IMR-90 (cell line): ENCODE data around the gene MIOX. TPM values are rescaled to one million over a fixed set of nuclear protein-coding genes. Genes with fewer than 3 reads are reported as not detected.

ENCODE experiments used
- ATAC-seq: fragments of 200-7000 bp; cut with Tn5 transposase; 2 replicates; pipeline ENCODE4 v1.9.1; 2020; ENCODE audit warnings: low read depth, mild to moderate bottlenecking, moderate library complexity
- BruUV-seq: library from RNA; stranded (reverse); fragments of 400-500 nt; replicated peaks from 2 replicates; lab custom pipeline; 2021; lab: Mats Ljungman, UMichigan
- CTCF ChIA-PET: fragments of 300-600 bp; formaldehyde crosslinking; extraction: SDS; loops from one replicate; lab custom pipeline; 2021; ENCODE audit warnings: antibody characterized with exemption; lab: Yijun Ruan, JAX
- POLR2A ChIA-PET: fragments of 300-600 bp; sonication (Branson Sonifier 250); formaldehyde crosslinking; loops from one replicate; lab custom pipeline; 2022; ENCODE audit warnings: antibody characterized with exemption; ENCODE audit not compliant: unreplicated experiment; lab: Charles Lee
- DNase-seq: peaks from one replicate; pipeline ENCODE4 v3.0.0; 2013
- H2AFZ ChIP-seq: replicated peaks from 2 replicates; pipeline ENCODE3; 2013; ENCODE audit warnings: low read length, mild to moderate bottlenecking; ENCODE audit not compliant: poor library complexity
- H2AK5ac ChIP-seq: 2 replicates; pipeline ENCODE4 v1.6.1; 2013; ENCODE audit warnings: low read depth, low read length, inconsistent platforms
- H2AK9ac ChIP-seq: replicated peaks from 2 replicates; pipeline ENCODE3; 2013; ENCODE audit warnings: mild to moderate bottlenecking, low read depth, low read length, moderate library complexity; ENCODE audit not compliant: poor library complexity
- H2BK120ac ChIP-seq: 2 replicates; pipeline ENCODE4 v1.6.1; 2013; ENCODE audit warnings: low read depth, low read length, inconsistent platforms
- H2BK15ac ChIP-seq: 3 replicates; pipeline ENCODE4 v1.6.1; 2013; ENCODE audit warnings: low read depth, low read length, inconsistent platforms
- H2BK20ac ChIP-seq: 2 replicates; pipeline ENCODE4 v1.6.1; 2013; ENCODE audit warnings: low read depth, mild to moderate bottlenecking, inconsistent platforms, low read length, moderate library complexity
- H2BK5ac ChIP-seq: 2 replicates; pipeline ENCODE4 v1.6.1; 2013; ENCODE audit warnings: mild to moderate bottlenecking, low read depth, low read length, inconsistent platforms; ENCODE audit not compliant: poor library complexity, severe bottlenecking
- H3K14ac ChIP-seq: replicated peaks from 2 replicates; pipeline ENCODE4 v1.6.1; 2013; ENCODE audit warnings: low read depth, low read length, inconsistent platforms
- H3K18ac ChIP-seq: 2 replicates; pipeline ENCODE4 v1.6.1; 2013; ENCODE audit warnings: low read depth, low read length, control low read depth
- H3K23ac ChIP-seq: 2 replicates; pipeline ENCODE4 v1.6.1; 2013; ENCODE audit warnings: low read depth, low read length, inconsistent platforms
- H3K27ac ChIP-seq: 2 replicates; pipeline ENCODE4 v1.5.1; 2013; ENCODE audit warnings: mild to moderate bottlenecking, control low read depth, low read length; ENCODE audit not compliant: insufficient read depth
- H3K27me3 ChIP-seq: 2 replicates; pipeline ENCODE4 v1.6.1; 2013; ENCODE audit warnings: low read length; ENCODE audit not compliant: control insufficient read depth, insufficient read depth
- H3K36me3 ChIP-seq: 2 replicates; pipeline ENCODE4 v1.6.1; 2013; ENCODE audit warnings: low read length, mixed read lengths; ENCODE audit not compliant: control insufficient read depth, insufficient read depth
- H3K4ac ChIP-seq: 2 replicates; pipeline ENCODE4 v1.6.1; 2013; ENCODE audit warnings: low read depth, low read length, inconsistent platforms
- H3K4me1 ChIP-seq: 2 replicates; pipeline ENCODE4 v1.6.1; 2013; ENCODE audit warnings: low read length, mixed read lengths; ENCODE audit not compliant: control insufficient read depth, insufficient read depth
- H3K4me2 ChIP-seq: 2 replicates; pipeline ENCODE4 v1.6.1; 2013; ENCODE audit warnings: low read depth, mild to moderate bottlenecking, control low read depth, low read length, moderate library complexity
- H3K4me3 ChIP-seq: 2 replicates; pipeline ENCODE4 v1.5.1; 2013; ENCODE audit warnings: low read depth, mild to moderate bottlenecking, control low read depth, low read length, moderate library complexity; ENCODE audit not compliant: insufficient read depth
- H3K56ac ChIP-seq: 2 replicates; pipeline ENCODE4 v1.6.1; 2013; ENCODE audit warnings: low read length, inconsistent platforms; ENCODE audit not compliant: insufficient read depth; ENCODE audit errors: extremely low read depth
- H3K79me1 ChIP-seq, 2 experiments: 2 replicates each; pipeline ENCODE4 v1.6.1; 2013; ENCODE audit warnings: low read length in 2 of 2, inconsistent platforms in 1 of 2, low read depth in 1 of 2
- H3K9ac ChIP-seq: 2 replicates; pipeline ENCODE4 v1.6.1; 2013; ENCODE audit warnings: low read depth, low read length, control low read depth
- H3K9me1 ChIP-seq: 2 replicates; pipeline ENCODE4 v1.6.1; 2013; ENCODE audit warnings: low read length, inconsistent platforms; ENCODE audit not compliant: insufficient read depth
- H3K9me3 ChIP-seq: 2 replicates; pipeline ENCODE4 v1.6.1; 2013; ENCODE audit warnings: low read length; ENCODE audit not compliant: control insufficient read depth, insufficient read depth
- H4K20me1 ChIP-seq: 2 replicates; pipeline ENCODE4 v1.6.1; 2013; ENCODE audit warnings: low read length, inconsistent platforms; ENCODE audit not compliant: insufficient read depth
- H4K5ac ChIP-seq: 2 replicates; pipeline ENCODE4 v1.6.1; 2013; ENCODE audit warnings: mild to moderate bottlenecking, low read depth, low read length, control low read depth
- H4K8ac ChIP-seq, 2 experiments: 2 replicates each; pipeline ENCODE4 v1.6.1; 2013; ENCODE audit warnings: low read depth in 2 of 2, low read length in 2 of 2, control low read depth in 1 of 2, inconsistent platforms in 1 of 2
- H4K91ac ChIP-seq: 2 replicates; pipeline ENCODE4 v1.6.1; 2013; ENCODE audit warnings: low read depth, low read length, inconsistent platforms; ENCODE audit not compliant: insufficient read depth
- BHLHE40 ChIP-seq: fragments of 150-350 bp; IDR thresholded peaks from 2 replicates; pipeline ENCODE4 v1.6.1; 2016; ENCODE audit warnings: mild to moderate bottlenecking, low read depth, low read length
- CEBPB ChIP-seq: IDR thresholded peaks from 2 replicates; pipeline ENCODE4 v1.6.1; 2012; ENCODE audit warnings: low read depth, low read length, improper control_type of control experiment
- CHD1 ChIP-seq: IDR thresholded peaks from 2 replicates; pipeline ENCODE4 v1.6.1; 2012; ENCODE audit warnings: low read depth, low read length, improper control_type of control experiment
- FOS ChIP-seq: fragments of 150-350 bp; IDR thresholded peaks from 2 replicates; pipeline ENCODE4 v1.6.1; 2016; ENCODE audit warnings: low read depth, low read length
- MAFK ChIP-seq: IDR thresholded peaks from 2 replicates; pipeline ENCODE4 v1.6.1; 2012; ENCODE audit warnings: low read depth, low read length, improper control_type of control experiment
- MAZ ChIP-seq: IDR thresholded peaks from 2 replicates; pipeline ENCODE4 v1.6.1; 2012; ENCODE audit warnings: low read depth, mild to moderate bottlenecking, low read length, improper control_type of control experiment, moderate library complexity, borderline replicate concordance
- MXI1 ChIP-seq: IDR thresholded peaks from 2 replicates; pipeline ENCODE4 v1.6.1; 2012; ENCODE audit warnings: low read depth, mild to moderate bottlenecking, low read length, moderate library complexity, borderline replicate concordance
- NFE2L2 ChIP-seq: fragments of 150-350 bp; IDR thresholded peaks from 2 replicates; pipeline ENCODE4 v1.6.1; 2016; ENCODE audit warnings: low read depth, mild to moderate bottlenecking, low read length
- POLR2A ChIP-seq: IDR thresholded peaks from 2 replicates; pipeline ENCODE4 v1.6.1; 2012; ENCODE audit warnings: mild to moderate bottlenecking, low read depth, low read length
- RAD21 ChIP-seq: IDR thresholded peaks from 2 replicates; pipeline ENCODE4 v1.6.1; 2012; ENCODE audit warnings: low read length, improper control_type of control experiment
- RCOR1 ChIP-seq: IDR thresholded peaks from 2 replicates; pipeline ENCODE4 v1.6.1; 2012; ENCODE audit warnings: mild to moderate bottlenecking, low read length, improper control_type of control experiment; ENCODE audit not compliant: insufficient replicate concordance
- RFX5 ChIP-seq: IDR thresholded peaks from 2 replicates; pipeline ENCODE4 v1.8.0; 2012; ENCODE audit warnings: low read depth, mild to moderate bottlenecking, low read length, moderate library complexity
- SMC3 ChIP-seq: fragments of 150-350 bp; IDR thresholded peaks from 2 replicates; pipeline ENCODE4 v1.6.1; 2016; ENCODE audit warnings: low read depth, mild to moderate bottlenecking, antibody characterized with exemption, low read length, moderate library complexity
- WGBS, 2 experiments: methylation state at CpG; one replicate each; pipeline versions ENCODE4 v1.1.5 to v1.1.7; 2013; ENCODE audit warnings: missing lambda C conversion rate in 2 of 2; ENCODE audit not compliant: insufficient read length in 1 of 2; ENCODE audit errors: extremely low coverage in 2 of 2; 5-methylcytosine and 5-hydroxymethylcytosine counted together
- dilution Hi-C: fragments of 300-500 bp; cut with HindIII; formaldehyde crosslinking; loops from one replicate; pipeline ENCODE4 v1.14.3; 2018; ENCODE audit warnings: low sequenced_read_pairs; ENCODE audit not compliant: unreplicated experiment
- in situ Hi-C: fragments of 300-500 bp; cut with MboI; formaldehyde crosslinking; loops from 3 replicates; pipeline ENCODE4 v1.14.3; 2019; ENCODE audit warnings: low sequenced_read_pairs, inconsistent platforms, mixed read lengths
- intact Hi-C: fragments of 100-400 bp; cut with micrococcal nuclease; formaldehyde crosslinking; loops from 2 replicates; pipeline ENCODE4 v1.10.0; 2022
- polyA plus RNA-seq, 3 experiments: library from polyadenylated mRNA; depleted of rRNA; stranded (reverse); fragments of >200 nt; gene quantifications; 2 replicates each; pipeline ENCODE4 v1.2.3, GENCODE V29; 2012; ENCODE audit warnings: low replicate concordance in 1 of 3
- total RNA-seq: library from RNA; depleted of rRNA; stranded (reverse); fragments of >200 nt; gene quantifications from 2 replicates; pipeline ENCODE4 v1.2.3, GENCODE V29; 2012
- TF ChIP-seq, protein P1 (sequence below): fragments of 150-350 bp; IDR thresholded peaks from 2 replicates; pipeline ENCODE4 v1.6.1; 2016; ENCODE audit warnings: low read depth, mild to moderate bottlenecking, low read length, moderate library complexity, borderline replicate concordance
- TF ChIP-seq, protein P2 (sequence below): fragments of 150-350 bp; IDR thresholded peaks from 2 replicates; pipeline ENCODE4 v1.6.1; 2017; ENCODE audit warnings: mild to moderate bottlenecking, antibody characterized with exemption, low read length, low read depth
- TF ChIP-seq, protein P3 (sequence below): conservative IDR thresholded peaks from 2 replicates; pipeline ENCODE4 v1.5.1; 2012; ENCODE audit warnings: mild to moderate bottlenecking, low read depth, low read length, improper control_type of control experiment

Gene MIOX
- total and polyA plus RNA-seq, 2 of the 4 experiments (the other 2 are of a cell fraction) = not detected

DNA sequence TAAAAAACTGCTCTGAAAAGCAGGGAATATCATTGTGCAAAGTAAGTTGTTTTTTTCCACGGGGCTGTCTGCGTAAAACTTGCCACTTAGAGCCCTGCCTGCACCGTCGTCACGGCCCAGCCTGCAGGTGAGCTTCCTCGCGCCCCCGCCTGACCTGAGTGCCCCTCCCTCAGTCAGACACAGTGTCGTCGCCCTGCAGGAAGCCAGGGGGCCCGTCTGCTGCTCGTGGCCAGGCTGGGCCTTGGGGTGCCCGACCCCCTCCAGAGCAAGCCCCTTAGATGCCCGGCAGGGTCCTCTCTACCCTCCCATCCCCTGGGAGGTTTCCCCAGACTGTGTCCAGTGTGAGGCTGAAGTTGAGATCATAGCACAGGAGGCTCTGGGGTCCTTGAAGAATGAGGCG lies 43.5 kb upstream of the MIOX start:
- no peak overlapping the region for H3K9ac ChIP-seq
- CTCF ChIA-PET = no interaction called here
- peaks cover 0 to 9% of the 10 kb centered on the region in 2 experiments; a peak in 1 of 4 replicates for H3K79me1 ChIP-seq
- no peak overlapping the region for H2BK120ac ChIP-seq
- H3K56ac ChIP-seq = no peak overlapping the region
- H4K20me1 ChIP-seq = peaks cover 20% of the 10 kb centered on the region
- POLR2A ChIA-PET = no interaction called here
- no peak overlapping the region for H3K14ac ChIP-seq
- H3K23ac ChIP-seq = no peak overlapping the region
- TF ChIP-seq FOS (no peak), MAFK (no peak), RCOR1 (no peak), RFX5 (no peak), CEBPB (no peak), MXI1 (no peak), POLR2A (no peak), SMC3 (no peak), RAD21 (no peak), CHD1 (no peak), NFE2L2 (no peak), MAZ (no peak), BHLHE40 (no peak)
- TF ChIP-seq, protein P1, sequence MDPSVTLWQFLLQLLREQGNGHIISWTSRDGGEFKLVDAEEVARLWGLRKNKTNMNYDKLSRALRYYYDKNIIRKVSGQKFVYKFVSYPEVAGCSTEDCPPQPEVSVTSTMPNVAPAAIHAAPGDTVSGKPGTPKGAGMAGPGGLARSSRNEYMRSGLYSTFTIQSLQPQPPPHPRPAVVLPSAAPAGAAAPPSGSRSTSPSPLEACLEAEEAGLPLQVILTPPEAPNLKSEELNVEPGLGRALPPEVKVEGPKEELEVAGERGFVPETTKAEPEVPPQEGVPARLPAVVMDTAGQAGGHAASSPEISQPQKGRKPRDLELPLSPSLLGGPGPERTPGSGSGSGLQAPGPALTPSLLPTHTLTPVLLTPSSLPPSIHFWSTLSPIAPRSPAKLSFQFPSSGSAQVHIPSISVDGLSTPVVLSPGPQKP = no peak
- TF ChIP-seq, protein P2, sequence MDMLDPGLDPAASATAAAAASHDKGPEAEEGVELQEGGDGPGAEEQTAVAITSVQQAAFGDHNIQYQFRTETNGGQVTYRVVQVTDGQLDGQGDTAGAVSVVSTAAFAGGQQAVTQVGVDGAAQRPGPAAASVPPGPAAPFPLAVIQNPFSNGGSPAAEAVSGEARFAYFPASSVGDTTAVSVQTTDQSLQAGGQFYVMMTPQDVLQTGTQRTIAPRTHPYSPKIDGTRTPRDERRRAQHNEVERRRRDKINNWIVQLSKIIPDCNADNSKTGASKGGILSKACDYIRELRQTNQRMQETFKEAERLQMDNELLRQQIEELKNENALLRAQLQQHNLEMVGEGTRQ = no peak
- TF ChIP-seq, protein P3, sequence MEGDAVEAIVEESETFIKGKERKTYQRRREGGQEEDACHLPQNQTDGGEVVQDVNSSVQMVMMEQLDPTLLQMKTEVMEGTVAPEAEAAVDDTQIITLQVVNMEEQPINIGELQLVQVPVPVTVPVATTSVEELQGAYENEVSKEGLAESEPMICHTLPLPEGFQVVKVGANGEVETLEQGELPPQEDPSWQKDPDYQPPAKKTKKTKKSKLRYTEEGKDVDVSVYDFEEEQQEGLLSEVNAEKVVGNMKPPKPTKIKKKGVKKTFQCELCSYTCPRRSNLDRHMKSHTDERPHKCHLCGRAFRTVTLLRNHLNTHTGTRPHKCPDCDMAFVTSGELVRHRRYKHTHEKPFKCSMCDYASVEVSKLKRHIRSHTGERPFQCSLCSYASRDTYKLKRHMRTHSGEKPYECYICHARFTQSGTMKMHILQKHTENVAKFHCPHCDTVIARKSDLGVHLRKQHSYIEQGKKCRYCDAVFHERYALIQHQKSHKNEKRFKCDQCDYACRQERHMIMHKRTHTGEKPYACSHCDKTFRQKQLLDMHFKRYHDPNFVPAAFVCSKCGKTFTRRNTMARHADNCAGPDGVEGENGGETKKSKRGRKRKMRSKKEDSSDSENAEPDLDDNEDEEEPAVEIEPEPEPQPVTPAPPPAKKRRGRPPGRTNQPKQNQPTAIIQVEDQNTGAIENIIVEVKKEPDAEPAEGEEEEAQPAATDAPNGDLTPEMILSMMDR = no peak
- H3K4me2 ChIP-seq = no peak overlapping the region
- WGBS, 2 experiments = 100% methylated on average over 1 of the region's 15 CpGs; no CpG with 5 or more reads in 1 of the 2 experiments
- no peak overlapping the region for H3K4ac ChIP-seq
- peaks cover 68% of the 10 kb centered on the region for H3K36me3 ChIP-seq
- no peak overlapping the region for H3K4me3 ChIP-seq
- in situ Hi-C loops (no loop called here), intact Hi-C loops (no loop called here), dilution Hi-C loops (no loop called here)
- no peak overlapping the region for H2BK5ac ChIP-seq
- no peak overlapping the region for H4K91ac ChIP-seq
- DNase-seq (no peak), ATAC-seq (no peak)
- no peak overlapping the region for H2AFZ ChIP-seq
- H3K18ac ChIP-seq = no peak overlapping the region
- peak overlapping the region; percentile 70 for H2AK9ac ChIP-seq
- no peak overlapping the region for H2BK15ac ChIP-seq
- H3K4me1 ChIP-seq = no peaks in the 10 kb centered on the region
- TSS peak; percentile 53 for BruUV-seq
- H3K9me3 ChIP-seq = no peaks in the 10 kb centered on the region
- no peaks in the 10 kb centered on the region for H3K9me1 ChIP-seq
- no peak overlapping the region for H2BK20ac ChIP-seq
- no peak overlapping the region for H2AK5ac ChIP-seq
- no peak overlapping the region for H4K5ac ChIP-seq
- no peak overlapping the region for H4K8ac ChIP-seq
- H3K27ac ChIP-seq = no peak overlapping the region
- H3K27me3 ChIP-seq = no peaks in the 10 kb centered on the region
